EL (cell line): ENCODE results near the gene MUC5B.

Experiments
- DNase-seq: peaks from one replicate; pipeline ENCODE4 v3.0.0-alpha.2; 2016

The MUC5B gene

GRCh38 chr11:1272531-1272930 lies 49.7 kb downstream of the MUC5B start:
- no peak for DNase-seq

GRCh38 chr11:1274501-1274900 lies 51.6 kb downstream of the MUC5B start:
- DNase-seq: no peak

- no peak for DNase-seq
These were observed 52.2 kb downstream of the MUC5B start for GRCh38 chr11:1275021-1275420.

- no peak for DNase-seq
These were observed 53.4 kb downstream of the MUC5B start for GRCh38 chr11:1276041-1276790.

GRCh38 chr11:1276866-1277615 lies 54.2 kb downstream of the MUC5B start:
- DNase-seq: no peak

- no peak for DNase-seq
These were observed 55.2 kb downstream of the MUC5B start for GRCh38 chr11:1277936-1278512.

GRCh38 chr11:1278766-1279673 lies 56.2 kb downstream of the MUC5B start:
- no peak for DNase-seq

GRCh38 chr11:1279674-1280055 lies 56.8 kb downstream of the MUC5B start:
- DNase-seq: no peak

GRCh38 chr11:1280116-1281035 lies 57.5 kb downstream of the MUC5B start:
- DNase-seq: no peak

GRCh38 chr11:1281326-1281973 lies 58.6 kb downstream of the MUC5B start:
- no peak for DNase-seq

GRCh38 chr11:1281974-1282365 lies 59.1 kb downstream of the MUC5B start:
- no peak for DNase-seq

- no peak for DNase-seq
These were observed 60.2 kb downstream of the MUC5B start for GRCh38 chr11:1283091-1283511.

GRCh38 chr11:1283906-1284305 lies 61.0 kb downstream of the MUC5B start:
- DNase-seq: no peak

GRCh38 chr11:1285316-1285744 lies 62.5 kb downstream of the MUC5B start:
- no peak for DNase-seq

GRCh38 chr11:1285876-1286275 lies 63.0 kb downstream of the MUC5B start:
- DNase-seq: no peak

- no peak for DNase-seq
These were observed 65.1 kb downstream of the MUC5B start for GRCh38 chr11:1287928-1288327.

GRCh38 chr11:1288426-1289151 lies 65.7 kb downstream of the MUC5B start:
- DNase-seq: no peak

- no peak for DNase-seq
These were observed 66.5 kb downstream of the MUC5B start for GRCh38 chr11:1289211-1289935.
